ENCODE measurements around the gene SREBF1.

- TF ChIP-seq EZH2phosphoT487 (IDR thresholded peaks at IDR 0.05; ENCODE audit: borderline replicate concordance): no peak
- TF ChIP-seq, protein P1, sequence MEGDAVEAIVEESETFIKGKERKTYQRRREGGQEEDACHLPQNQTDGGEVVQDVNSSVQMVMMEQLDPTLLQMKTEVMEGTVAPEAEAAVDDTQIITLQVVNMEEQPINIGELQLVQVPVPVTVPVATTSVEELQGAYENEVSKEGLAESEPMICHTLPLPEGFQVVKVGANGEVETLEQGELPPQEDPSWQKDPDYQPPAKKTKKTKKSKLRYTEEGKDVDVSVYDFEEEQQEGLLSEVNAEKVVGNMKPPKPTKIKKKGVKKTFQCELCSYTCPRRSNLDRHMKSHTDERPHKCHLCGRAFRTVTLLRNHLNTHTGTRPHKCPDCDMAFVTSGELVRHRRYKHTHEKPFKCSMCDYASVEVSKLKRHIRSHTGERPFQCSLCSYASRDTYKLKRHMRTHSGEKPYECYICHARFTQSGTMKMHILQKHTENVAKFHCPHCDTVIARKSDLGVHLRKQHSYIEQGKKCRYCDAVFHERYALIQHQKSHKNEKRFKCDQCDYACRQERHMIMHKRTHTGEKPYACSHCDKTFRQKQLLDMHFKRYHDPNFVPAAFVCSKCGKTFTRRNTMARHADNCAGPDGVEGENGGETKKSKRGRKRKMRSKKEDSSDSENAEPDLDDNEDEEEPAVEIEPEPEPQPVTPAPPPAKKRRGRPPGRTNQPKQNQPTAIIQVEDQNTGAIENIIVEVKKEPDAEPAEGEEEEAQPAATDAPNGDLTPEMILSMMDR (conservative IDR thresholded peaks at IDR 0.05; ENCODE audit: low read length): no peak
Measured at GRCh38 chr17:17846003-17846402, 9.2 kb upstream of the SREBF1 start.
